ENCODE data around the gene RYR2.
"Not testable (repeated sequence)": the region's sequence is repeated elsewhere in the genome, so short reads cannot be mapped to it uniquely, and the experiment has no call there.

The RYR2 gene

DNA sequence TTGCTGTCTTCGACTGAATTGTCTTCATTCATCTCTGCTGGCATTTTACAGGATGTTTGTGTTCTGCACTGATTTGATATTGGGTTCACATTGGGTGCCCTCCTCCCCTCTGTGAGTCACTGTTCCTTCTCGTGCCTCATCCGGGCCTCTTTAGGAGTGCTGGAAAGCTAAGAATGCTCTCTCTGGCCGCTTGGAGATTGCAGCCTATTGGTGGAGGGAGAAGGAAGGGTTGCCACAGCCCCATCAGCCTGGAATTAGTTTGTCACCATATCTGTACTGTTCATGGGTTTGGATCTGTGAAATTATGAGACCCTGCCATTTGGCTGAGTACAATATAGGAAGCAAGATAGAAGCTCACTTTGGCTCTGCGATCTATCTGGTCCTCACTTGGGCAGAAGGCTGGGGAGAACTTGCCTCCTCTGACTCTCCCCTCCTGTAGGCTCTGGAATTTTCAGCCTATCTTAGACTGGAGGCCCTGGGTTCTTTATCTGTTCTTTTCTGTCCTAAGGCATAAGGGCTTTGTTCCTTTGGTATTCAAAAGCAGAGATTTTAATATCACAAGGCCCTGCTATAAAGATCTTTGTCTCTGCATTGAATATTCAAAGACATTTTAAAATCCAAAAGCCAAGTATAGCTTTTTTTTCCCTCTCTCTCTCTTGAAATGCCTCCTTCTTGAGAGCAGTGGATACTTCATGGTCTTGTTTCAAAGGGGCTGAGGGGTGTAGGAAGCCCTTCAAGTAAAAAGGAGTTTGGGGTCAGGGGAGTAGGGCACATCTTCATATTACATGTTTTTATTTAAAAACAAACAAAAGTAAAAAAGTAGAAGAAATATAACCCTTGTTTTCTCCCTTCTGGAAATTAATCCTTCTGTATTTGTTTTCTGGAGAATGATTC lies 500.8 kb downstream of the RYR2 start:
- no peak for DNase-seq (ENCODE audit: low read depth in 3 of 3, low spot score in 1 of 3)

GRCh38 chr1:237553078-237553477 lies 511.1 kb downstream of the RYR2 start:
- DNase-seq (ENCODE audit: low read depth in 3 of 3, low spot score in 1 of 3) = no peak

GRCh38 chr1:237556911-237557310 lies 514.9 kb downstream of the RYR2 start:
- no peak for DNase-seq (ENCODE audit: low read depth in 3 of 3, low spot score in 1 of 3)

- DNase-seq (ENCODE audit: low read depth in 3 of 3, low spot score in 1 of 3) = no peak
Measured at GRCh38 chr1:237562242-237562823, 520.3 kb downstream of the RYR2 start.

- DNase-seq (ENCODE audit: low read depth in 3 of 3, low spot score in 1 of 3) = no peak
Measured at GRCh38 chr1:237565236-237565635, 523.3 kb downstream of the RYR2 start.

DNA sequence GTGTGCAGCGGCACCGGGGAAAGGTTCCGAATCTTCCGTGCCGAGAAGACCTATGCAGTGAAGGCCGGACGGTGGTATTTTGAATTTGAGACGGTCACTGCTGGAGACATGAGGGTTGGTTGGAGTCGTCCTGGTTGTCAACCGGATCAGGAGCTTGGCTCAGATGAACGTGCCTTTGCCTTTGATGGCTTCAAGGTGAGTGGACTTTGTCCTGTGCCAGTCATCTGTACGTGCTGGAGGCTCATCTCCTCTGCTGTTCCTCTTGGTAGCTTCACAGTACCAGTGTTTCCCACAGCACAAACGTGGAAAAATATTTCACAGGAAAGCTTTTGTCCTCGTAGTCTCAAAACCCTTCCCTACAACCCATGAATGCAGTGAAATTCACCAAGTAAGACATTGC lies 524.6 kb downstream of the RYR2 start:
- no peak for DNase-seq (ENCODE audit: low read depth in 3 of 3, low spot score in 1 of 3)

DNA sequence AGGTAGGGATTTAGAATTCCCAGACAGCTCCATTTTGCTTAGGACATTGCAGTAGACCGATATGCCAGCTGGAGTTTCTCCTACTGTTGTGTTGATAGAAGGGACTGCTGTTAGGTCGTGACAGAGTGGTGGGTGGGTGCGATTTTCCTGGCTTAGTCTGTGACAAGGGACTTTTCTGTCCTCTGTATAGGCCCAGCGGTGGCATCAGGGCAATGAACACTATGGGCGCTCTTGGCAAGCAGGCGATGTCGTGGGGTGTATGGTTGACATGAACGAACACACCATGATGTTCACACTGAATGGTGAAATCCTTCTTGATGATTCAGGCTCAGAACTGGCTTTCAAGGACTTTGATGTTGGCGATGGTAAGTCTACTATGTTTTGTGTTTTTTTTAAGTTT lies 527.0 kb downstream of the RYR2 start:
- no peak for DNase-seq (ENCODE audit: low read depth in 3 of 3, low spot score in 1 of 3)

DNA sequence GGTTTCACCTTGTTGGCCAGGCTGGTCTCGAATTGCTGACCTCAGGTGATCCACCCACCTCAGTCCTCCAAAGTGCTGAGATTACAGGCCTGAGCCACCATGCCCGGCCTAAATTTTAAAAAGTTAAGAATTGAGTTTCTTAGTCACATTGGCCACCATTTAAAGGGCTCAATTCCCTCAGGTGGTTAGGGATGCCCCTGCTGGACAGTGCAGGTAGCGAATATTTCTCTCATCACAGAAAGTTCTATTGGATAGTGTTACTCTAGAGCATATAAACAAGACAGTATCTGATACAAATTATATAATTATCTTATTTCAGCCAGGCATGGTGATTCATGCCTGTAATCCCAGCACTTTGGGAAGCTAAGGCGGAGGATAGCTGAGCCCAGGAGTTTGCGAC lies 528.5 kb downstream of the RYR2 start:
- DNase-seq (ENCODE audit: low read depth in 3 of 3, low spot score in 1 of 3) = no peak

- no peak for DNase-seq (ENCODE audit: low read depth in 3 of 3, low spot score in 1 of 3)
Measured at GRCh38 chr1:237574536-237574935, 532.6 kb downstream of the RYR2 start.

- DNase-seq (ENCODE audit: low read depth in 3 of 3, low spot score in 1 of 3) = no peak
Measured at GRCh38 chr1:237578540-237578939, 536.6 kb downstream of the RYR2 start.

GRCh38 chr1:237580726-237581125 lies 538.7 kb downstream of the RYR2 start:
- DNase-seq (ENCODE audit: low read depth in 3 of 3, low spot score in 1 of 3) = no peak

GRCh38 chr1:237583270-237583669 lies 541.3 kb downstream of the RYR2 start:
- DNase-seq (ENCODE audit: low read depth in 3 of 3, low spot score in 1 of 3) = no peak

DNA sequence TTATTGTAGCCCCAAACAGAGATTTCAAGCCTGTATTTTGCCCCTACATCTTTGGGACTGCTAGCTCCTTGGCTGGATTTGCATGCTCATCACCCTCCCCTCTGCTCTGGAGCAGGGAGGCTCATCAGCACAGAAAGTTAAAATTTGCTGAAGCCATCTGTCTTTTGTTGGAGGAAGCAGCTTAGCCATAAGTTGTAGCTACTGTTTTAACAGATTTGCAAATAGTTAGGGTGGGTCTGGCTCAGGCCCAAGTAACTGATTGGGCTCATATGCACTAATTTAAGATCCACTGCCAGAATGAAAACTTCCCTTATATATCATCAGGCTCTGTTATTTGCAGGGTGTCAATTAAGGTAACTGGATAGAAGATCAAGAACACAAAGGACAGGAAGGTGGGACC lies 541.8 kb downstream of the RYR2 start:
- no peak for DNase-seq (ENCODE audit: low read depth in 3 of 3, low spot score in 1 of 3)

- no peak for DNase-seq (ENCODE audit: low read depth in 3 of 3, low spot score in 1 of 3)
Measured at GRCh38 chr1:237590386-237590785, 548.4 kb downstream of the RYR2 start.

DNA sequence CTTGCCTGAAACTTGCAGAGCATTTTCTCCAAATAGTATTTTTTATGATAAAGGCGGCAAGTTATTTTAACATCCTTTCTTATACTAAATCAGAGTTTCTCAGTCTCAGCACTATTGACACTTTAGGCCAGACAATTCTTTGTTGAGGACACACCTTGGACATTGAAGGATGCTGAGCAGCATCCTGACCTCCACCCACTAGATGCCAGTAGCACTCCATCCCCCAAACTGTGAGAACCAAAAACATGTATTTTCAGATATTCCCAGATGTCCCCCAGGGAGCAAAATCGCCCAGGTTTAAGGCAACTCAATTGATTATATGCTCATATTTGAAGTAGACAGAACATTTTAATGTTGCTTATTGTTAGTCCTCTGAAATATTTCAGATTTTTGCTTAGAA lies 549.4 kb downstream of the RYR2 start:
- DNase-seq (ENCODE audit: low read depth in 3 of 3, low spot score in 1 of 3) = no peak

DNA sequence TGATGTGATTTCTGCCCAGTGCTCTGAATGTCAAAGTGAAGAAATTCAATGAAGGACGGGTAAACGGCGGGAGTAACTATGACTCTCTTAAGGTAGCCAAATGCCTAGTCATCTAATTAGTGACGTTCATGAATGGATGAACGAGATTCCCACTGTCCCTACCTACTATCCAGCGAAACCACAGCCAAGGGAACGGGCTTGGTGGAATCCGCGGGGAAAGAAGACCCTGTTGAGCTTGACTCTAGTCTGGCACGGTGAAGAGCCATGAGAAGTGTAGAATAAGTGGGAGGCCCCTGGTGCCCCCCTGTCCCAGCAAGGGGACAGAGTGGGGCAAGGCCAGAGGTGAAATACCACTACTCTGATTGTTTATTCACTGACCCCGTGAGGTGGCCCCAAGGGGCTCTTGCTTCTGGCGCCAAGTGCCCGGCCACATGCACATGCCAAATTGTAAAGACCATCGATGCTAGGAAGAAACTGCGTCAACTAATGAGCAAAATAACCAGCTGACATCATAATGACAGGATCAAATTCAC lies 561.1 kb downstream of the RYR2 start:
- DNase-seq (ENCODE audit: low read depth in 3 of 3, low spot score in 1 of 3) = not testable (repeated sequence)

GRCh38 chr1:237608433-237608832 lies 566.4 kb downstream of the RYR2 start:
- DNase-seq (ENCODE audit: low read depth in 3 of 3, low spot score in 1 of 3) = no peak

GRCh38 chr1:237610157-237610556 lies 568.2 kb downstream of the RYR2 start:
- no peak for DNase-seq (ENCODE audit: low read depth in 3 of 3, low spot score in 1 of 3)

DNA sequence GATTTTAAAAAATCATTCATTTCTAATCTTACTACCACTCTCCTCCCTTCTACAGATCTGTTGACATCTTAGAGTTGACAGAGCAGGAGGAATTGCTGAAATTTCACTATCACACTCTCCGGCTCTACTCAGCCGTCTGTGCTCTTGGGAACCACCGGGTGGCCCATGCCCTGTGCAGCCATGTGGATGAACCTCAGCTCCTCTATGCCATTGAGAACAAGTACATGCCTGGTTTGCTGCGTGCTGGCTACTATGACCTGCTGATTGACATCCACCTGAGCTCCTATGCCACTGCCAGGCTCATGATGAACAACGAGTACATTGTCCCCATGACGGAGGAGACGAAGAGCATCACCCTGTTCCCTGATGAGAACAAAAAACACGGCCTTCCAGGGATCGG lies 572.0 kb downstream of the RYR2 start:
- DNase-seq (ENCODE audit: low read depth in 3 of 3, low spot score in 1 of 3) = no peak

DNA sequence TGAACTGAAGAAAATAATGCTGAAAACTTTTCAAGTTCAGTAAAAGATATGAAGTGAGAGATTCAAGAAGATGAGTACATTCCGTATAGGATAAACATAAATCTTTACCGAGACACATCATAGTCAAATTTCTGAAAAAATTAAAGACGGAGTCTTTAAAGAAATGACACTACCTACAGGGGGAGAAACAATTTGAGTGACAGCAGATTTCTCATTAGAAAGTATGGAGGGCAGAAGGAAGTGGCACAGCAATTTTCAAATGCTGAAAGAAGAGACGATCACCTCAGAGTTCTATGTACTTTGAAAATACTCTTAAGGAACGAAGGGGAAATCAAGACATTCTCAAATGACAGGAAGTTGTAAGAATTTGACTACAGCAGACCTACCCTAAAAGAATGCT lies 577.6 kb downstream of the RYR2 start:
- no peak for DNase-seq (ENCODE audit: low read depth in 3 of 3, low spot score in 1 of 3)

GRCh38 chr1:237634922-237635321 lies 592.9 kb downstream of the RYR2 start:
- DNase-seq (ENCODE audit: low read depth in 3 of 3, low spot score in 1 of 3) = no peak

DNA sequence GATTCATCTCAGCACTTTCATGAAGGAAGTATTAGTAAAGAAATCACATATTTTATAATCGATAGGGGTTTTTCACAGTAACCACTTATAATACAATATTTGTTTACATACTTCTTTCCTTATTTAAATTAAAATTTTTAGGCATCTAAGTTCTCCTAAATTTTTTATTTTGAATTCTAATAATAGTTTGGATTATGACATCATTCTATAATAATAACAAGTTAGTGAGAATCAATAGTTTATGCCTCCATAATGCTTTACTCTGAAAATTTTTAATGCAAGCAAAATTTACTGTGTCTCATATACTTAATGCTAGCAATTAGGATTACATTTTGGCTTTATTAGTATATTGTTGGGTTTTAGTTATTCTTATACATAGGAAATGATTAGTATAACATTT lies 596.6 kb downstream of the RYR2 start:
- DNase-seq (ENCODE audit: low read depth in 3 of 3, low spot score in 1 of 3) = no peak

Measured in stimulated activated CD4-positive, alpha-beta T cell treated with anti-CD3 and anti-CD28 coated beads, TNF-alpha, amount 100 ng/mL, for 1 hour (primary cell).